ENCODE results near the gene CRYGN.

DNA sequence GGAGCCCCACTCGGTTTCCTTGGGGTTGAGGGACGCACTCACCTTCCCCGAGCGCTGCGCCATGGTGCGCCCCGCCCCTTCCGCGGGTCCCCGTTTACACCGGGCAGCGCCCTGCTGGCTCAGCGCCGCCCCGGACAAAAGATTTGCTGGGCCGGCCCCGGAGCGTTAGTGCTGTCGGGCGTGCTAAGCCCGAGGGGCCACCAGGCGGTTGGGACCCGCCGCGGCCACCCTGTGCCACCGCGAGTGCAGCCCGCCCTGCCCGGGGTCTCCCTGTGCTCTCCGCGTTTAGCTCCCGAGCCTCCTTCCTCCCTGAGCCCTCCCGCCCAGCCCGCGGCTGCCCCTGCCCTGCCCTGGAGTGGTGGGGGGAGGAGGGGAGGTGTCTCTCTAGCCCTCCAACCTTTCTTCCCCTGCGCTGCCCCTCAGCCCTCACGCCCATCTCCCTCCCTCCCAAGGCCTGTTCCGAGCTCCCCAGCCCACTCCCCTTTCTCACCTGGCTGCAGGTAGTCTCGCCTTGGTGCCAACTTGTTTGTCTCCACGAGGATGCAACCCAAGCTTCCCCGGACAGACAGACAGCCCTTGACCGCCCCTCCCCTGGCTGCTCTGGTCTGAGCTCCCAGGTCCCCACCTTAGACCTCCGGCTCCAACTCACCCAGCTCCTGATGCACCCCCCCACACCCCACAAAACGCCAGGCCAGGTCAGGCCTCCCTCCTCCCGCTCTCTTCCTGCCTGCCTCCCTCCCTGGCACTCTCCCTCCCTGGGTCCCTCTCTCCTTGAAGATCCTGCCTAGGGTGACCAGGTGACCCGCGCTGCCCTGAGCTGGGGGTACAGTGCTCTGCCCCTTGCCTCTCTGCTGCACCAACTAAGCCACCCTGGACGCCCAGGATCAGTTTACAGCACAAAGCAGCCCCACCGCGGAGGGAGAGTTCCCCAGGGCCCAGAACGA, at the start of gene CRYGN:
- no peak for TF ChIP-seq EZH2 (IDR thresholded peaks at IDR 0.05; ENCODE audit: borderline replicate concordance, low read depth, low read length, severe bottlenecking)
- TF ChIP-seq, protein P1, sequence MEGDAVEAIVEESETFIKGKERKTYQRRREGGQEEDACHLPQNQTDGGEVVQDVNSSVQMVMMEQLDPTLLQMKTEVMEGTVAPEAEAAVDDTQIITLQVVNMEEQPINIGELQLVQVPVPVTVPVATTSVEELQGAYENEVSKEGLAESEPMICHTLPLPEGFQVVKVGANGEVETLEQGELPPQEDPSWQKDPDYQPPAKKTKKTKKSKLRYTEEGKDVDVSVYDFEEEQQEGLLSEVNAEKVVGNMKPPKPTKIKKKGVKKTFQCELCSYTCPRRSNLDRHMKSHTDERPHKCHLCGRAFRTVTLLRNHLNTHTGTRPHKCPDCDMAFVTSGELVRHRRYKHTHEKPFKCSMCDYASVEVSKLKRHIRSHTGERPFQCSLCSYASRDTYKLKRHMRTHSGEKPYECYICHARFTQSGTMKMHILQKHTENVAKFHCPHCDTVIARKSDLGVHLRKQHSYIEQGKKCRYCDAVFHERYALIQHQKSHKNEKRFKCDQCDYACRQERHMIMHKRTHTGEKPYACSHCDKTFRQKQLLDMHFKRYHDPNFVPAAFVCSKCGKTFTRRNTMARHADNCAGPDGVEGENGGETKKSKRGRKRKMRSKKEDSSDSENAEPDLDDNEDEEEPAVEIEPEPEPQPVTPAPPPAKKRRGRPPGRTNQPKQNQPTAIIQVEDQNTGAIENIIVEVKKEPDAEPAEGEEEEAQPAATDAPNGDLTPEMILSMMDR (IDR thresholded peaks at IDR 0.05; ENCODE audit: borderline replicate concordance, extremely low read depth, low read length, poor library complexity, severe bottlenecking) = no peak

Data from DND-41 (cell line).